Peyer's patch (tissue), 4 donors: ENCODE results near the gene TMEM167B.

Source experiments
- CTCF ChIP-seq, 6 experiments: fragments of 450-650 bp in 4 of 6; fragments of 200-600 bp in 2 of 6; sonication (generic) in 1 of 6; IDR thresholded peaks; one replicate each; pipeline ENCODE4 v1.5.1; 2017 to 2019; ENCODE audit warnings: antibody characterized with exemption in 6 of 6, mild to moderate bottlenecking in 3 of 6, moderate library complexity in 1 of 6
- POLR2A ChIP-seq, 2 donors: fragments of 450-650 bp; IDR thresholded peaks; one replicate each; pipeline ENCODE4 v1.5.1; 2017; ENCODE audit warnings: antibody characterized with exemption in 2 of 2, mild to moderate bottlenecking in 2 of 2, moderate library complexity in 2 of 2

GRCh38 chr1:109118089-109118488 is 27.5 kb downstream of the TMEM167B start:
- TF ChIP-seq CTCF (IDR thresholded peaks at IDR 0.05) (no peak), POLR2A (IDR thresholded peaks at IDR 0.05) (no peak)
